ENCODE measurements around the gene TSSC4.

DNA sequence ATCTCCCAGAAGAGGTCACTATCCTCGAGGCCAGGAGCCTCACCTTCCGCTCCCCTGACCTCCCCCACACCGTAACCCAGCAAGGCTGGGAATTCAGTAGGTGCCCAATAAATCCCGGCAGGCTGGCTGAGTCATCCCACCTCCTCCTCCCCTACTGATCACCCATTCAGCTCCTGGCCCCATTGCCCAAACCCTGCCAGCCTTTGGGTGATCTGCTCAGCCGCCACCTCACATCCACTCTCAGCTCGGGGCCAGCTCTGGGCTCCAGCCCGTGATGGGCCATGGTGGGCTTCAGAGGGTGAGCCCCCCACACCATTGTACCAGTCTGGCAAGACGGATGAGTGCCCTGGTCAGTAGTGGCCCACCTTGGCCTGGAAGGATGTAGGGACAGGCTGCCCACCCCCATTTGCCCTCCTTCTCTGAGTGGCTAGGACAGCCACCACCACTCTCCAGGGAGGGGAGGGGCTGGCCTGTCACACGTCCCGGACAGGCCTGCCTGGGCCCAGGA is 35.5 kb downstream of the TSSC4 start:
- TF ChIP-seq EZH2phosphoT487 (IDR thresholded peaks at IDR 0.05; ENCODE audit: borderline replicate concordance, low read depth, low read length), result no peak
- TF ChIP-seq CTCF (conservative IDR thresholded peaks at IDR 0.05; ENCODE audit: low read length), result no peak

Data from OCI-LY7 (cell line).